OCI-LY7 (cell line): ENCODE measurements around the gene PCNA. TPM values are rescaled to one million over a fixed set of nuclear protein-coding genes. Genes with fewer than 3 reads are reported as not detected.
A peak's percentile ranks its signal among the peaks of the same experiment; 100 is the strongest.

Source experiments
- BruUV-seq: library from RNA; stranded (reverse); fragments of 400-500 nt; replicated peaks from 2 replicates; lab custom pipeline; 2021; lab: Mats Ljungman, UMichigan
- CTCF ChIA-PET: fragments of 300-600 bp; sonication (Branson Sonifier 250); formaldehyde crosslinking; loops from one replicate; lab custom pipeline; 2022; ENCODE audit warnings: antibody characterized with exemption; ENCODE audit not compliant: unreplicated experiment; lab: Charles Lee
- POLR2A ChIA-PET: fragments of 300-600 bp; sonication (Branson Sonifier 250); formaldehyde crosslinking; loops from one replicate; lab custom pipeline; 2022; ENCODE audit warnings: antibody characterized with exemption; lab: Charles Lee
- DNase-seq: peaks from one replicate; pipeline ENCODE4 v3.0.0-alpha.2; 2015; ENCODE audit warnings: low spot score
- H2AFZ ChIP-seq: fragments of 200-600 bp; sonication (generic), shearing (Covaris generic); 2 replicates; pipeline ENCODE4 v1.6.1; 2014; ENCODE audit warnings: mild to moderate bottlenecking, antibody characterized with exemption, low read length, moderate library complexity
- H3K27ac ChIP-seq: fragments of 200-600 bp; sonication (generic); 2 replicates; pipeline ENCODE4 v1.5.1; 2014; ENCODE audit warnings: mixed run types, low read depth, mild to moderate bottlenecking, moderate library complexity, low read length, inconsistent platforms; ENCODE audit not compliant: poor library complexity, severe bottlenecking
- H3K36me3 ChIP-seq: fragments of 200-600 bp; sonication (generic); 2 replicates; pipeline ENCODE4 v1.6.1; 2014; ENCODE audit warnings: mild to moderate bottlenecking, antibody characterized with exemption, low read length, moderate library complexity, mixed read lengths; ENCODE audit not compliant: insufficient read depth
- H3K4me1 ChIP-seq: fragments of 200-600 bp; sonication (generic); 2 replicates; pipeline ENCODE4 v1.5.1; 2014; ENCODE audit warnings: mild to moderate bottlenecking, low read length; ENCODE audit not compliant: insufficient read depth, poor library complexity, severe bottlenecking
- H3K4me2 ChIP-seq: fragments of 200-600 bp; sonication (generic); 2 replicates; pipeline ENCODE4 v1.6.1; 2014; ENCODE audit warnings: mild to moderate bottlenecking, low read length
- H3K4me3 ChIP-seq: fragments of 200-600 bp; sonication (generic); 2 replicates; pipeline ENCODE4 v1.5.1; 2014; ENCODE audit warnings: mild to moderate bottlenecking, low read depth, low read length; ENCODE audit not compliant: poor library complexity, severe bottlenecking
- H3K79me2 ChIP-seq: fragments of 200-600 bp; sonication (generic); 2 replicates; pipeline ENCODE4 v1.6.1; 2016; ENCODE audit warnings: low read depth, mild to moderate bottlenecking, low read length, moderate library complexity, mixed read lengths; ENCODE audit not compliant: insufficient read depth
- H3K9me2 ChIP-seq: fragments of 200-600 bp; sonication (generic); 2 replicates; pipeline ENCODE4 v1.6.1; 2016; ENCODE audit warnings: mild to moderate bottlenecking, low read length, mixed read lengths; ENCODE audit not compliant: insufficient read depth
- H3K9me3 ChIP-seq: fragments of 200-600 bp; sonication (generic); 2 replicates; pipeline ENCODE4 v1.6.1; 2014; ENCODE audit warnings: mild to moderate bottlenecking, mixed run types, low read length, mixed read lengths
- H4K20me1 ChIP-seq: fragments of 200-600 bp; sonication (generic); 2 replicates; pipeline ENCODE4 v1.6.1; 2014; ENCODE audit warnings: mild to moderate bottlenecking, antibody characterized with exemption, low read length, moderate library complexity, mixed read lengths; ENCODE audit not compliant: insufficient read depth
- EZH2phosphoT487 ChIP-seq: fragments of 200-600 bp; sonication (generic); IDR thresholded peaks from 2 replicates; pipeline ENCODE4 v1.6.1; 2018; ENCODE audit warnings: low read depth, borderline replicate concordance, mild to moderate bottlenecking, mixed run types, antibody characterized with exemption, low read length, moderate library complexity, mixed read lengths
- intact Hi-C: fragments of 100-400 bp; cut with micrococcal nuclease; formaldehyde crosslinking; loops from one replicate; pipeline ENCODE4 v1.10.0; 2022; ENCODE audit not compliant: unreplicated experiment
- total RNA-seq, 2 experiments: library from RNA; depleted of rRNA in 1 of 2; stranded (reverse); fragments of >200 nt in 1 of 2; shearing (Covaris generic) in 1 of 2; gene quantifications; 2 replicates each; pipeline ENCODE4 v1.2.3, GENCODE V29; 2014 to 2022
- TF ChIP-seq, protein P1 (sequence below): fragments of 200-600 bp; sonication (generic); conservative IDR thresholded peaks from 2 replicates; pipeline ENCODE4 v1.5.1; 2014; ENCODE audit warnings: mild to moderate bottlenecking, antibody characterized with exemption, low read length, moderate library complexity, mixed read lengths

PCNA gene
- total RNA-seq, 2 experiments from 2014 or later = 470 to 567 TPM

DNA sequence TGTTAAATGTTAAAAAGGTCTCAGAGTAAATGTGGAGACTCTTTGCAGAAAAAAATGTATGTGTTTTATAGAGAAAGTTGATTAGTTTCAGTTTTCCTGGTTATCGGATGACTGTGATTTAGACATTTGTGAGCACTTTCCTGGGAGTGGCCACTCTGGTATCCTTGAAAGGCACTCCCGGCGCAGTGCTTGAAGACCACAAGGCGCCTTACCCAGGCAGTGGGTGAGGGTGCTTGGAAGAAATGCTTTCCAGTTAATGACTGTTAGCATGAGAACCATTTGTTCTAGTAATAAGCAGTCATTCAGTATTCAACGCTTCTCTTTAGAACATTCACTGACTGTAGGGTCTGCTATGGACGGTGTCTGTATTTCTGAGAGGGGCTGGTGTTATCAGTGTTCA lies 14.2 kb upstream of the PCNA start:
- POLR2A ChIA-PET = interaction anchor here (0.6 to 1.4 kb wide), 2 partner anchors 14 to 395 kb away, joined by 5 to 7 read pairs; partner anchors contain the start of gene PCNA
- no peaks in the 10 kb centered on the region for H3K9me3 ChIP-seq
- TF ChIP-seq EZH2phosphoT487 = no peak
- TF ChIP-seq, protein P1, sequence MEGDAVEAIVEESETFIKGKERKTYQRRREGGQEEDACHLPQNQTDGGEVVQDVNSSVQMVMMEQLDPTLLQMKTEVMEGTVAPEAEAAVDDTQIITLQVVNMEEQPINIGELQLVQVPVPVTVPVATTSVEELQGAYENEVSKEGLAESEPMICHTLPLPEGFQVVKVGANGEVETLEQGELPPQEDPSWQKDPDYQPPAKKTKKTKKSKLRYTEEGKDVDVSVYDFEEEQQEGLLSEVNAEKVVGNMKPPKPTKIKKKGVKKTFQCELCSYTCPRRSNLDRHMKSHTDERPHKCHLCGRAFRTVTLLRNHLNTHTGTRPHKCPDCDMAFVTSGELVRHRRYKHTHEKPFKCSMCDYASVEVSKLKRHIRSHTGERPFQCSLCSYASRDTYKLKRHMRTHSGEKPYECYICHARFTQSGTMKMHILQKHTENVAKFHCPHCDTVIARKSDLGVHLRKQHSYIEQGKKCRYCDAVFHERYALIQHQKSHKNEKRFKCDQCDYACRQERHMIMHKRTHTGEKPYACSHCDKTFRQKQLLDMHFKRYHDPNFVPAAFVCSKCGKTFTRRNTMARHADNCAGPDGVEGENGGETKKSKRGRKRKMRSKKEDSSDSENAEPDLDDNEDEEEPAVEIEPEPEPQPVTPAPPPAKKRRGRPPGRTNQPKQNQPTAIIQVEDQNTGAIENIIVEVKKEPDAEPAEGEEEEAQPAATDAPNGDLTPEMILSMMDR = no peak
- H3K9me2 ChIP-seq = no peaks in the 10 kb centered on the region
- H3K79me2 ChIP-seq = peaks cover 66% of the 10 kb centered on the region
- CTCF ChIA-PET = no interaction called here
- H3K36me3 ChIP-seq = peaks cover 15% of the 10 kb centered on the region
- no peak overlapping the region for H3K4me3 ChIP-seq
- no peak overlapping the region for H2AFZ ChIP-seq
- H3K27ac ChIP-seq = no peak overlapping the region
- BruUV-seq = no TSS peak
- peaks cover 20% of the 10 kb centered on the region for H3K4me1 ChIP-seq
- DNase-seq = no peak
- intact Hi-C loops = no loop called here
- H4K20me1 ChIP-seq = peaks cover 3% of the 10 kb centered on the region; the same call in 1 of the 2 replicates
- no peak overlapping the region for H3K4me2 ChIP-seq

DNA sequence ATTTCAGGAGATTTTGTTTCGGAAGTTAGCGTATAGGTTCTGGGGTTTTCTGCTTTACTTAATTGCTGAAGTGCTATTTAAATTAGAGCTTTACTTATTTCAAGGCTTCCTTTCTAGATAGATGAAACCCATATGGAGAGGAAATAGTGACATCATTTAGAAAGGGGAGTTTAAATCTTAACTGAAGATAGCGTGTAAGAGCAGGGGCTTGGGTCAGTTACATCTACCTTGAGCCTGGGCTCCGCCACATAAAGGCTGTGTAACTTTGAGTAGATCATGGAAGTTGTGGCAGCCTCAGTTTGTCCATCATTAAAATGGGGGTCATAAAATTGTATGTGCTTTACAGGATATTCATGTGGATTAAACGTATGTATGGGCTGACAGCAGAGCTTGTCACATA lies 11.7 kb upstream of the PCNA start:
- Histone ChIP-seq H3K79me2 (peaks cover 76% of the 10 kb centered on the region), H3K27ac (no peak overlapping the region), H3K4me1 (peaks cover 31% of the 10 kb centered on the region), H3K4me3 (no peak overlapping the region), H3K9me3 (no peaks in the 10 kb centered on the region), H3K4me2 (0 out of 2 replicates have a peak overlapping the region, but pooled peaks have one; percentile 4), H2AFZ (no peak overlapping the region), H3K9me2 (no peaks in the 10 kb centered on the region), H3K36me3 (peaks cover 21% of the 10 kb centered on the region; the same call in 1 of the 2 replicates), H4K20me1 (peaks cover 3% of the 10 kb centered on the region; the same call in 1 of the 2 replicates)
- no TSS peak for BruUV-seq
- intact Hi-C loops = no loop called here
- no peak for DNase-seq
- ChIA-PET POLR2A (interaction anchor here (0.9 to 1.6 kb wide), 3 partner anchors 12 to 61 kb away, joined by 3 to 5 read pairs (median 5); partner anchors contain the start of gene PCNA), CTCF (interaction anchor here (1.3 kb wide), 1 partner anchor 60 kb away, joined by 3 read pairs; no protein-coding TSS in a partner anchor)
- TF ChIP-seq, protein P1 = no peak
- TF ChIP-seq EZH2phosphoT487 = no peak

DNA sequence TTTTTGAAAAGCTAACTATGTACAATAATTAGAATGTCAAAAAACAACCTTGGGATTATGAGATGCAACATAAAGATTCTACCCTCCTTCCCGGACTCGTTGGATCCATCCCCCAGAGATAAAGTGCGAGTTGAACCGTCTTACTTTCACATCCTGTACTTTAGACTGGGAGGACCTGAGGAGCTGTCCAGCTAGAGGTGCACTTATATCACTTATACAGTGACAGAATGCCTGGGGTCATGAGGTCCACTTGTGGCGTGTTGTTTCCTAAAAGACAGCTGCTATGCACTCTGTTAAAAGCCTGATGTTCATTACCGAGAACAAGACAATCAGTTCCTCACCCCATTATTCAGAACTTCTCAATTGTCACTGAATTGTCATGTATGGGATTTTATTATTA lies 9.1 kb upstream of the PCNA start:
- DNase-seq = no peak
- POLR2A ChIA-PET = interaction anchor here (0.8 to 1.7 kb wide), 4 partner anchors 9 to 64 kb away, joined by 3 to 8 read pairs (median 4); partner anchors contain the start of gene PCNA
- Histone ChIP-seq H3K4me3 (peak overlapping the region; percentile 81), H3K9me3 (no peaks in the 10 kb centered on the region), H3K27ac (peak overlapping the region; percentile 80), H3K9me2 (no peaks in the 10 kb centered on the region), H2AFZ (no peak overlapping the region), H3K4me1 (peaks cover 30% of the 10 kb centered on the region), H3K4me2 (peak overlapping the region; percentile 96), H3K79me2 (peaks cover 58% of the 10 kb centered on the region), H4K20me1 (no peaks in the 10 kb centered on the region; the same call in 1 of the 2 replicates), H3K36me3 (peaks cover 19% of the 10 kb centered on the region; the same call in 1 of the 2 replicates)
- TF ChIP-seq, protein P1 = no peak
- no peak for TF ChIP-seq EZH2phosphoT487
- intact Hi-C loops = loop anchor here (5.0 kb wide), 1 partner anchor 318 kb away; no protein-coding TSS in a partner anchor
- CTCF ChIA-PET = no interaction called here
- no TSS peak for BruUV-seq
